ENCODE results near the gene B4GALT2.
A peak's percentile ranks its signal among the peaks of the same experiment; 100 is the strongest.

The B4GALT2 gene

DNA sequence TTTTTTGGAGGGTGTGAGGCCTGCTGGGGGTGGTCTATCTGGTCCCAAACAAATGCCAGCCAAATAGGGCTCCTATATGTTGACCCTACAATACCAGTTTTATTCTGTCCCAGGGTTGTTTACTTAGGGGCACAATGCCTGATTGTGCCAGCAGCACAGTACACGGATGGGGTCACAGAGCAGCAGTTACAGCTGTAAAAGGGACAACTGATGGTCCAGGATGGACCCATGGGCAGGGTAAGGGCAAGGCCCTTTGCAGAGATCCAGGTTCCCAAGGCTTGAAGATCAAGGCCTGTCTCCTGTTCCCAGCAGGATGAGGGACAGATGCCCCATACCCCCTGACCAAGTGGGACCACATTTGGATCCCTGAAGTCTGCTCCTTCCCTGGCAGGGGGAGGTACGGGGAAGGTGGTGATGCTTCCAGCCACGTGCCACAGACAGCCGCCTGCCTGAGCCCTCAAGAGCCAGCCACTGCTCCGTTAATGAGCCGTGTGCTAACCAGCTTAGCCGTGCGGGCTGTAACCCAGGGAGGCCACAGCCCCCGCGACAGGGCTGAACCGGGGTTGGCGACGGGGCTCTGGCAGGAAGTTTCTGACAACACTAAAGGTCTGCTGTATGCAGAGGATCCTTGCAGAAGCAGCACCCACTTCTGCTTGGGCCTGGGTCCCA lies 34.1 kb downstream of the B4GALT2 start:
- no peak for DNase-seq

DNA sequence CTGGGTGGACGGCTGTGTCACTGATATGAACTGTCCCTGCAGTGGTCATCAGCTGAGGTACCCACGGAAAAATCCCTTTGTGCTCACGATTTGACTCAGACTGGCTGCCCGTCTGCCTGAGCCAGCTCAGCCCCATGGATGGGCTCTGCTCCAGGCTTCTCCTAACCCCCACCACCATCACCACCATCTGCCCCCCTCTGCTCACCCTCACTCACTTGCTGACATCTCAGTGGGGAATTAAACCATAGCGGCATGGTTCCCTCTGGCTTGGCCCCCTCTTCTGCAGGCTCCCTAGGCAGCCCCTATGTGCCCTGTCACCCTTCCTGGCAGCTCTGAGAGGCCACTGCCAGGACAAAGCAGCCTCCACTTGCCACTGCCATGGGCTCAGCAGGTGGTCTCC lies 34.9 kb downstream of the B4GALT2 start:
- no peak for DNase-seq

DNA sequence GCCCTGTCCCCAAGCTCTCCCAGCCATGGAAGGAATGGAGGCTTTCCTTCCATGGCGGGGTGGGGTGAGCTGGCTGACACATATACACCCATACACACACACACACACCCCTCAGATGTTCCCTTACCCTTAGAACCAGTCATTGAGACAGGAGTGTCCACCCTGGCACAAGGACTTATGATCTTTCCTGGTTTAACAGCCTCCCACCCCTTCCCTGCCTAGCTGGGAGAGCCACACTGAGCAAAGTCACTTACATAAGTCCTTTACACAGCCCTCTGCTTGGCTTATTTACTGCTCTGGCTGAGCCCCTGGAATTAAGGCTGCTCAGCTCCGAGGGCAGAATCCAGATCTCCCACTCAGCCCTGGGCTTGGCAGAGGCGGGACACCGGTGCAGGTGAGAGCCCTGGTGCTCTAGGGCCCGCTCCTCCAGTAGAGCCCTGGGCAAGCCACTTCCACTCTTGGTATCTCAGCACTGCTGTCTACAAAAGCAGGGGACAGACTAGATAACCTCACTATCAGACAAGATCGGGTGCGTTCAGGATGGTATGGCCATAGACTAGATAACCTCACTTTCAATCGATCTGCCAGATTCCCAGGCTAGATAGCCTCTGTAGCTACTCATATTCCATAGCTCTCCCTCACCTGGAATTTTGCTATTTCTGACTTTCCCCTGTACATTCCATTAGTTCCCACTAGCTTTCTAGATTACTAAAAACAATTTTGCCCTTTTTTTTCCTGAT lies 35.5 kb downstream of the B4GALT2 start:
- no peak for DNase-seq

DNA sequence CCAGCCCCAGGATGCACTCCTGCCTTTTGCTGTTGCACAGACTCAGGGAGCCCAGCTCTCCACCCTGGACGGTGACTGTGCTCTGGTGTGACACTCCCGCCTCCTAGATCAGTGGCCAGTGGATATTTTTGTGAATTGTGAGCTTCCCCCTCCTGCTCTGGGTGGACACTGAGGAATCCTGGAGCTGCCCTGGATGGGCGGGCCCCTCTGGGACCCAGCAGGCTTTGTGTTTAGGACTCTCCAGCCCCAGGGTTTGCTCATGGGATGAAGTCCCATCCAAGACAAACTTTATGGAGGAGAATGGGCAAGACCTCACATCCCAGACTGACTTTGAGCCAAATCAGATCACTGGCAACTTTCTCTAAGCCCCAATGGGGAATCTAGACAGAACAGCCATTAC lies 36.2 kb downstream of the B4GALT2 start:
- no peak for DNase-seq

DNA sequence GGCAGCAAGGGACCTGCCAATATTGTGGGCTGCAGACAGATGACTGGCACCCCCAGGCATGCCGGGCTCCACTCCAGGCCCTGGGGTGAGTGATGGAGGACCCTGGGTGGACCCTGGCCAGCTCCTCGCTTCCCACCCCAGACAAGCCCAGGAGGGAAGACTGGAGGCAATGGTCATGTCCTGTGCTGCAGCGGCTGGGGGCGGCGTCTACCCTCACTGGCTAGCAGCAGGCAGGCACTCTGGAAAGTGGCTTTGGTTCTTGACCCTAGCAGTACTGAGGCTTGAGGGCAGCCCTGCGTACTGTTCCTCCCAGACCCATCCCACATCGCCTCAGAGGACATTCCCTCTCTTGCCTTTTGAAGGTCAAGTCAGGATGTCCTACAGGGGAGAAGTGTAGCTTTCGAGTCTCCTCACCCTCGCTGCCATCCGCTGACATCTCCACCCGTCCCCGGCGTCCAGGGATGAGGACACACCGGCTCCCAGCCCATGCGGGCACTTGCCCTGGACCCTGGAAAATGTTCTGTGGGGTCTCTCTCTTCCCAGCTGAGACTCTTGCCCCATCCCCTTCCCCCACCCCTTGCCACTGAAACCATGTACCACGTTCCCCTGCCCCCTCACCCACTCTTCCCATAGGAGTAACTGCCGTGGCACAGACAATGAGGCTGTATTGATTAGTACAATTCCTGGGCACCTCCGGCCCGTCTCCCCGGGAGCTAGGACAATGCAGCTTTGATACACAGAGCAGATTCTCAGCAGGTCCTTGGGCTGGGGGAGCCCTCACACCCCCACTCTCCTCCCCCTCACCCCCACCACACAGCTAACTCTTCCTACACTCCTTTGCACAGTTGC lies 37.3 kb downstream of the B4GALT2 start:
- no peak for DNase-seq

DNA sequence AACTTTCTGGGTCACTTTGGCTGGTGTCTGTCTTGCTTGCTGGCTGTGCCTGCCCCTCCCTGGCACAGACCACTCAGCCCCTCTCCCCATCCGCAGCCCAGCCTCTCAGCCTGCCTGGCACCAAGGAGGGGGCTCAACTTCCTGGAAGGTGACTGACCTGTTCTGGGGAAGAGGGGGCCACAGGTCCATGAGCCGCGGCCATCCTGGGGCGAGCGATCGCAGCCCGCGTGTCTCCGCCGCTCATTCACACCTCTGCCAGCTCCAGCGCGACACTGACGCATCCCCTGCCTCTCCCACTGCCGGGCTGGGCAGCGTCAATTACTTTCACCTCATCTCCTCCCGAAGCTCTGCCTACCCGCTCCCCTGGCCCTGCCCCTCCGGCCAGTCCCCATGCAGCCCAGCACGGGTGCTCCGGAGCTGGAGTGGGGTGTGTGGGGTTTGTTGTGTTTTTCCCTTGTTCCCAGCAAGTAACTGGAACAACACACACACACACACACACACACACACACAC lies 37.9 kb downstream of the B4GALT2 start:
- DNase-seq, result no peak

DNA sequence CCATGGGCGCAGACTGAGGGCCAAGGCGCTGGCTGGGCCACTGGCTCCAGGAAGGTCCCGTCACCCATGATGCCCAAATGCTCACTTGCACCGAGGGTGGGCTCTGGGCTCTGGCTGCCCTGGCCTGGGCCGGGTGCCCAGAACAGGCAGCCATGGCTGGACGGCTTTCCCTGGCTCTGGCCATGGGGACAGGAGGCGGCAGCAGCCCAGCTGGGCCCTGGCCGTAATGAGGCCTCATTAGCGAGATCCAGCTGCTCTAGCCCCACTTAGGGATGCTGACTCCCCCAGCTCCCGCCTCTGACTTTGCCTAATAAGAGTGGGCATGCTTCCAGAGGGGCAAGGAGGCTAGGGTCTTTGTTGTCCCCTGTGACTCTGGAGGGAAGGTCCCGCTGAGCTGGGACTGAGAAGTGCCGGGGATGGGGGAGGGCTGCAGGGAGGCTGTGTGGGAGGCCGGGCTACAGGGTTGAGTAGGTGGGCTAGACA lies 40.5 kb downstream of the B4GALT2 start:
- DNase-seq, result no peak

DNA sequence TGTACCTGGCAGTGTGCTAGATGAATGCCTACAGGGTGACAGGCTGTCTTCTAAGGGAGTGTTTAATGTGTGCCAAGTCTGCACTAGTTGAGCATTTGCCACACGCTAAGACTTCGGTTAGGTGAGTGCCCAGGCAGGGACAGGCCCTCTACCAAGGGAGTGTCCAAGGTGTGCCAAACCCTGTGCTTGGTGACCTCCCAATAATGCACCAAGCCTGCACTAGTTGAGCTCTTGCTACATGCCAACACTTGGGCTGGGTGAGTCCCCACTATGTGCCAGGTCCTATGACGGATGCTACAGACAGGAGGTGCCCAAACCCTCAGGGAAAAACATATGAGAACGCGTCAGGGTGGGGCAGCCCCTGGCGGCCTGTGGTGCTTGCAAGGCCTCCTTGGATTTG lies 41.5 kb downstream of the B4GALT2 start:
- no peak for DNase-seq

DNA sequence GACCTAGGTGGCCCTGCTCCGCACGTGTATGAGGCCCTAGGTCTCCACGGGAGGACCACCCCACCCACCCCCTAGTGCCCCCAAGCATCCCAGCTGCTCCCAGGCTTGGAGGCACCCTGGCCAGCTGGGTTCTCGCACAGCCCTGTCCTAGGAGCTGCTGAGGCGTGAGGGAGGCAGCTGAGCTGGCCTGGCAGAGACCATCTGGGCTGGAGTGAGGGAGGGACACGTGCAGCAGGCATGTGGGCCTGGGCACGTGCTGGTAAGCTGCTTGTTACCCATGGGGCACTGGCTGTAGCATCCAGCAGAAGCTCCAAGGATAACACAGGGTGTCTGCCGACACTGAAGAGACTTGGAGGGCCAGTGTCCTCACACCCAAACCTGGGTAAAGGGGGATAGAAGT lies 42.1 kb downstream of the B4GALT2 start:
- DNase-seq, result no peak

DNA sequence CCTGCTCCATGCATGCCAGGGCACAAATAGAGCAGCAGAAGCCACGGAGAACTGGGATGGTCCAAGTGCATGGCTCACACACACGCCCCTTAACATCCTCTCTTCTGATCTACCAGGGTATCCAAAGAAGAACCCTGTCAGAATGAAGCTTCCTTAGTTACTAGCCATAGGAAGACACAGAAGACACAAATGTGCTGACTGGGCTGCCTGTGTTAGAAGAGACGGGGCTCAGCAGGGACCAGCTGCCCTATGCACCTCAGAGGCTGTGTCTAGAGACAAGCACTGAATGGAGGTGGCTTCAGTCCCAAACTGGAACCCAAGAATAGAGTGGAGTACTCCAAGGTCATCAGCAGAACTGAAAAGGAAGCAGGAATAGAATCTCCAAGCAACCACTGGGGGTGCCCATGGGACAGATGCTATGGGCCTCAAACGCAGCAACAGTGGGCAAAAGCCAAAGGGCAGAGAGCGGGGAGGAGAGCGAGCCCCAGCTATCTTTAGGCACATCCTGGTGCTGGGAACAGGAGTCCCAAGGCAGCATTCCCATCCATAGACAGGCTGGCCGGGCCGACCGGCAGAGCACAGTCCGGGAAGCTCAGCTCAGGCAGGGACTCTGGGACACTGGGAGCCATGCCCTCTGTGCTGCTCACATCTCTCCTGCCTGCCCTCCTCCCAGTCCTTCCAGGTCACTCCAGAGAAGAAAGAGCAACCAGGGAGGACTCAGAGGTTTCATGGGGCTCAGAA lies 42.7 kb downstream of the B4GALT2 start:
- DNase-seq, result no peak

DNA sequence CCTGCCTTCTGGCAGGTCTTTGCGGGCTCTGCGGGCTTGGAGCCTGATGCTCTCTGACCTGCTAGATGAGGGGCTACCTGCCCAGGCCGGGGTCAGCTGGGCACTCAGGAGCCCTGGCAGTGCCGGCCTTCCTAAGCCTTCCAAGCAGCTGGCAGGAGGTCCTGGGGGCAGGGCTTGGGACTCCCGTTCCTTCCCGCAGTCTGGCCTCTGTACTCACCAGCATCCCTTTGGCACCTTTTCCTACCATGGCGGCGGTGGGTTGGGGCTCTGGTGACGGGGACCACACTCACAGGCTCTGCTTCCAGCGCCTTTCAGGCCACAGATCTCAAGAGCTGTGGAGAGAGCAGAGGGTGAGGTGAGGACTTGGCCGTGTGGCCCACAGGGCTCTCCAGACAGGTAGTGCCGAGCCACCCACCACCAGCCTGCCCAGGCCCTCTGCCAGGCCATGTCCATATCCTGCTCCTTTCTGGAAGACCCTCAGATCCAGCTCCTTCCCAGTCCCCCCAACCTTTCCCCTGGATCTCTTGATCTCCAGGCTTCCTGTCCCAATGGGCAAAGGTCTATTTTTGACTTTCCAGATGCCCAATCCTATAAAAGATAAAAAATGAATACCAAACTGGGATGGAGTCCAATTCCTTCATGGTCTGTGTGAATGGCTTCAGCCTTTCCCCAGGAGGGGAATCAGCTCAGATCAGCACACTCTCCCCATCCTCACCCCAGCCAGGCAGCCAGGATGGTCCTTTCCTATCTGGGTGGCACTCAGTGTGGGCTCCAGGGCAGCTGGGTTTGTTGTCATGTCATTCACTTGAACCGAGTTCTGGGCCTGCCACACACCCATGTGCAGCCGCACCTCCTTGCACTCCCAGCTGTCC lies 45.3 kb downstream of the B4GALT2 start:
- no peak for DNase-seq

DNA sequence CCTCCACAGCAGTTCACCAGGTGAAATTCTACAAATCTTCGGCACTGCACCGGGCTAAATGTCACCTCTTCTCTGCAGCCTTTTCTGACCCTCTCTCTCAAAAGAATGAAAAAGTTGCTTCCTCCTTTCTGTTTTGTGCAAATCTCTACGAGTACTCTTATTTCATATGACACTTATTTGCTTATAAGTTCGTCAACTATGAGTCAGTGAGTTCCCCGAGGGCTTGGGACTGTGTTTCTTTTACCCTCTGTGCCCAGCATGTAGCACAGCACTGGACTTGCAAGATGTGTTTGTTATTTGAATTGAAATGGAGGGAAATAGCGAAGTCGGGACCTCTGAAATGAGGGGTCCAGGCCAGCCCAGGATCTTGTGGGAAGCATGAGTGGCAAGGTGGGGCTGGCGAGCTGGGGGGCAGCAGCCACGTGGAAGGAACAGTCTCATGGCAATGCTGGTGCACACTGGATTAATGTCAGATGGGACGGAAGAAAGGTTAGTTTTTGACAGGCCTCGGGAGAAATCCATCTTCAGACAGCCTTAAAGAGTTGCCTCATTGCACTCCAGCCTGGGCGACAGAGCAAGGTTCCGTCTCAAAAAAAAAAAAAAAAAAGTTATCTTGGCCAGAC lies 46.0 kb downstream of the B4GALT2 start:
- no peak for DNase-seq

DNA sequence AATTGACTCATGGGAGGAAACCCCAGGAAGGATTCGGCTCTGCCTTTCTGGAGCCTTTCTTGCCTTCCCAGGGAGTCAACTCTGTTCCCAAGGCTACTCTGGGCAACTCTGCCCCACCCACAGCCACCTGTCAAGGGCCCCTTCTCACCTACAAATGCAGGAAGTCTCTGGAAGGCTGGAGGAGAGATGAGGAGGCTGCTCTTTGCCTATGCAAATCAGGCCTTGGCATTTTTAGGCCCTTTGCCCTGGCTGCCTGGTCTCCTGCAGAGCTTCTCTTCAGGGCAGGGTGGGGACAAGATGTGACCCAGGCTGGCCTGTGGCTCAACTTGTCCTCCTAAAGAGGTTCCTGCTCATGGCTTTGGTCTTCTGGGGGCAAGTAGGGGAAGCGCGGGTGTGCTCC lies 46.8 kb downstream of the B4GALT2 start:
- no peak for DNase-seq

DNA sequence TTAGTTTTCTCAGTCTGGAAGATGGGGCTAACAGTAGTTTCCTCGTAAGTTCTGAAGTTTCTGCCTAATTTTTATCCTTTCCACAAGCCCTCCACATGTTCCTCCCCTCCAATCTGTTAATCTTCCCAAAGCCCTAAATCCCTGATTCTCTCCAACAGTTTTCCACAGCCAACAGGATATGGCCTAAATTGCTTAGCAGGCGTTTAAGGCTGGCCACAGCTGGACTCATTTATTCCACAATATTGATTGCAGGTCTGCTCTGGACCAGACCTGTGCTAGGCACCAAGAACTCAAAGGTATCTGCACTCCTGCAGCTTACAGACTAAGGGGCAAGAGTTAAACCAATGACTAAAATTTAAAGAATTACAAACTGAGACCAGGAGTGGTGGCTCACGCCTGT lies 48.3 kb downstream of the B4GALT2 start:
- no peak for DNase-seq

DNA sequence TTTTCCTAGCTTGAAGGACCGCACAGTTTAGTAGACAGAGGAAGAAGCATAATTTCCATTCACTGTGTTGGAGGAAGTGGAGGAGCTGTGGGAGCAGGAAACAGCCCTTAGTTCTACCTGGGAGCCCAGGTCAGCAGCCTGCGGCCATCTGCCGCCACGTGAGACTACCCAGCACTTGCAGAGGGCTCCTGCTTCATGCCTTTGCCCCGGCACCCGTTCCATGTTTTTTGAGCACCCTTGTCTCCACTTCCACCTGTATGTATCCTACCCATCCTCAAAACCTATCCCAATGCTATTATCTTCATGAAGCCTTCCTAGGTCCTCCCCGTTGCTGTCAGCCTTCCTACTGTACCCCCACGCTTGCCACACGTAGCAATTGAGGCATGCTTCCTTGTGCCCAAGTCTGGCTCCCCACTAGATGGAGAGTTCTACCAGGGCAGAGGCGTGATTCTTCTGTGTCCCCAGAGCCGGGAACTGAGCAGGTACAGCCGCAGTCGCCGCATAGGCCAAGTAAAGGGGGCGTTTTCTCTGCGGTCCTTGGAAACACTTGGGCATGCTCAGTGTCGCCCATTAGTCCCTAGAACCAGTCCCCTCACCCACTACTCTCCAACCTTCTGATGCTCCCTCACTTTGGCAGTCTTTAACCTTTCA lies 50.4 kb downstream of the B4GALT2 start:
- DNase-seq, result no peak

DNA sequence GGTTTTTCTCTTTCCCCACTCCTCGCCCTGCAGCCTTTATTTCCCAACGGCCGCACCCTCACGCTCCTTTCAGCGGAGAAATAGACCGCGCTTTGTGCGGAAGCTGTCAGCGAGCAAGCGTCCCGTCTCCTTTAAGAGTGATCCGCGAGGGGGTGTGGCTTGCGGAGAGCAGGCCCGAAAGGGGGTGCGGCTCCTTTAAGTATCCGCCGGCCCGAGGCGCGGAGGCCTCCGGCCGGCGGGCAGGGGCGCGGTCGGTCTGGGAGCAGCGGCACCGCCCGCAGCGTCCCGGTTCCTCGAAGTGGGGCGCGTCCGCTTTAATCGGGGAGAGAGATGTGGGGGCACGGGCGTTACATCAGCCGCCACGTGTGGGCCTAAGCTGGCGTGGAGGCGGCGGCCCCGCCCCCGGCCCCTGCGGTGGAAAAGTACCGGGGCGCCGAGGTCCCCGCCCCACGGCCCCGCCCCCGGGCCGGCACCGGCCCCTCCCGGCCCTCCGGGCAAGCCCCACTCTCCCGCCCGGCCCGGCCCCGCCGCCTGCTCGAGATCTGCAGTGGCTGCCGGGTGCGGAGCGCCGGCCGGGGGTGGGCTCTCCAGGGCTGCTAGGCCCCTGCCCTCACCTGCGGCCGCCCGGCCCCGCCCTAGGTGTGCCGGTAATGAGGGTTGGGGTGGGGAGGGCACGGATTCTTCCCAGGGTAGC lies 51.0 kb downstream of the B4GALT2 start:
- peak; percentile 87 for DNase-seq

DNA sequence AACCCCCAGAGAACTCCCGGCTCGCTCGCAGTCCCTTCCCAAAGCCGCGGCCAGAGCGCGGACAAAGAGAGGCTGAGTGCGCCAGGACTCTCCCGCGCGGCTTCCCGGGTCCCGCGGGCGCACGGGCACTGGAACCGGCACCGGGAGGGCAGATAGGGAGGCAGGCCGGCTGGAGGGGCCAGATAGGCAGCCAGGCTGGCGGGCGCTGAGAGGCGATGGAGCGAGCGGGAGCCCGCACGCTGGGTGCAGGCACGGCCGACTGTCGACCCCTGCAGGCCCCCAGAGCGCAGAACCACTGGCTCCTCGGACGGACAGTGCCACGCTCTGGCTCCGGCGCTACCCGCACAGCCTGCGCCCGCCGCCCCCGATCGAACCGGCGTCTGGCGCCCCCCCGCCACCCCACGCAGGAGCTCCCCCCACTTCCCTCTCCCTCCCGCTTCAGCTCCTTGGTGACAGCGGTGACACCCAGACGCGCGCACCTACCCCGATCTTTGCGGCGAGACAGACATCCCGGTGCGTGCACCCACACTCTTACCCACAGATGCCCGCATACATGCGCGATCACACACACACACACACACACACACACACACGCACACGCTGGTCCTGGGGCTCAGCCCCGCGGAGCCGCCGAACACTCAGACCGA lies 51.7 kb downstream of the B4GALT2 start:
- DNase-seq, result peak; percentile 61

DNA sequence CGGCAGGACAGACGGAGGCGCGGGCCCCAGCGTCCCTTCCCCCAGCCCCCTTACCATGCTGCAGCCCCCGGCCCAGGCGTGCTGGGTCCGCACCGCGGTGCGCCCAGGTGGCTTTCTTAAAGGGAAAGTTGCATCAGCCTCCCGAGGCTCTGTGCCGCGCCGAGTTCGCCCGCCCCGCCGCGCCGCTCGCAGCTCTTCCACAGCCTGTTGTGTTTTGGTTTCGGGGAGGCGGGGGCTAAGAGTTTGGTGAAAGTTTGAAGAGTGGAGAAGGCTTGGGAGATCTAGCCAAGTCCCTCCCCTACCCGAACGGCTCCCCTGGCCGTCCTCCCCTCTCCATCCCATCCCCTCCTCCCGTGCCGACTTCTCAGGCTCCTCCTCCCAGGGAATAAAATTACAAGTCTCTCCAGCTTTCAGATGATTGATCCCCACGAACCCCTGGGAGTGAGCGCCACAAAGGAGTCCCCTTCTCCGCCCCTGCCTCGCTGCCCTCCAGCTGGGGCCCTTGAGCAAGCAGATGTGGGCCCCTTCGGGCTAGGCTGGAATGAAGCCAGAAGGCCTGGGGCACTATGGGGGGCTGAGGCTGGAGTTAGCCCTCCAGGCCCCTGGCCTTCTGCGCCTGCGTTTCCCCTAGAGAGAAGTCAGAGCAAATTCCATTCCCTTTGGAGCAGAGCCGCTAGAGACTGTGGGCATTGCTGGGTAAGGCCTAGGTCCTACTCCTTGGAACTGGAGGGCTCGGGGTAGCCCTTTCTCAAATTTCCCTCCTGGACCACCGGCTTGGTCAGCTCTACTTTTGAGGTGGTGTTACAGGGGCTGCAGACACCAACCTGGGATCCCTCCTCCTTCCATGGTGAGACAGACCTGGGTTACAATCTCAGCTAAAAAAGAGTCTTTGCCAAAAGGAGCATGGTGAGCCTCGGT lies 52.5 kb downstream of the B4GALT2 start, which contains the start of gene SLC6A9:
Gene SLC6A9, minus strand, starts transcription at position 211 of the 918 bp plus-strand sequence. CDS start 7,185 bp downstream, outside the sequence.
- no peak for DNase-seq
